ENCODE measurements around the gene DHRSX.

DNA sequence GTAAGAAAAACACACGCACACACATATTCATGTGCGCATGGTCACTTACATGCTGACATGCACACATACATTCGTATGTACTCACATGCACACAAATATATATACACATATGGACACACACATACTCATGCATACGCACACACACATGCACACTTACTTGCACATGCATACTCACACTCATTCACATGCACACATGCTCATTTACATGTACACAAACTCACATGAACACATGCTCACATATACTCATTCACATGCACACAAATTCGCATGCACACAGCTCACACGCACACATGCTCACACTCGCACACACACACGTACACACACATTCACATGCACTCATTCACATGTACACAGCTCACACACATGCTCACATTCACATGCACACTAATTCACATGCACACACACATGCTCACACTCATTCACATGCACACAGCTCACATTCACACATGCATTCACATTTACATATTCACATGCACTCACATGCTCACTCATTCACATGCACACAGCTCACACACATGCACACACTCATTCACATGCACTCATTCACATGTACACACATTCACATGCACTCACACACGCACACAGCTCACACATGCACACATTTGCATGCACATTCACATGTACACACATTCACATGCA, 276.1 kb downstream of the DHRSX start:
- TF ChIP-seq, protein P1, sequence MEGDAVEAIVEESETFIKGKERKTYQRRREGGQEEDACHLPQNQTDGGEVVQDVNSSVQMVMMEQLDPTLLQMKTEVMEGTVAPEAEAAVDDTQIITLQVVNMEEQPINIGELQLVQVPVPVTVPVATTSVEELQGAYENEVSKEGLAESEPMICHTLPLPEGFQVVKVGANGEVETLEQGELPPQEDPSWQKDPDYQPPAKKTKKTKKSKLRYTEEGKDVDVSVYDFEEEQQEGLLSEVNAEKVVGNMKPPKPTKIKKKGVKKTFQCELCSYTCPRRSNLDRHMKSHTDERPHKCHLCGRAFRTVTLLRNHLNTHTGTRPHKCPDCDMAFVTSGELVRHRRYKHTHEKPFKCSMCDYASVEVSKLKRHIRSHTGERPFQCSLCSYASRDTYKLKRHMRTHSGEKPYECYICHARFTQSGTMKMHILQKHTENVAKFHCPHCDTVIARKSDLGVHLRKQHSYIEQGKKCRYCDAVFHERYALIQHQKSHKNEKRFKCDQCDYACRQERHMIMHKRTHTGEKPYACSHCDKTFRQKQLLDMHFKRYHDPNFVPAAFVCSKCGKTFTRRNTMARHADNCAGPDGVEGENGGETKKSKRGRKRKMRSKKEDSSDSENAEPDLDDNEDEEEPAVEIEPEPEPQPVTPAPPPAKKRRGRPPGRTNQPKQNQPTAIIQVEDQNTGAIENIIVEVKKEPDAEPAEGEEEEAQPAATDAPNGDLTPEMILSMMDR (CRISPR knock-in tag; IDR thresholded peaks at IDR 0.05) = no peak
- TF ChIP-seq ZNF737 (CRISPR knock-in tag; IDR thresholded peaks at IDR 0.05; ENCODE audit: borderline replicate concordance) (no peak), POLR2AphosphoS2 (IDR thresholded peaks at IDR 0.05; ENCODE audit: low read depth, low read length) (no peak), FOXM1 (CRISPR knock-in tag; IDR thresholded peaks at IDR 0.05) (no peak), ZNF362 (CRISPR knock-in tag; IDR thresholded peaks at IDR 0.05; ENCODE audit: borderline replicate concordance) (no peak)

Data from HepG2 (cell line).